Psoas muscle (tissue), 8 donors: ENCODE data around the gene EREG. TPM values are rescaled to one million over a fixed set of nuclear protein-coding genes. Genes with fewer than 3 reads are reported as not detected.
"Not testable (repeated sequence)": the region's sequence is repeated elsewhere in the genome, so short reads cannot be mapped to it uniquely, and the experiment has no call there.

ENCODE experiments used
- ATAC-seq, 4 donors: fragments of 200-7000 bp; cut with Tn5 transposase; one replicate each; pipeline ENCODE4 v1.9.1; 2020; ENCODE audit warnings: moderate library complexity in 3 of 4, mild to moderate bottlenecking in 2 of 4
- DNase-seq, 2 donors: peaks; one replicate each; pipeline ENCODE4 v3.0.0-alpha.2; 2020
- H3K27ac ChIP-seq: fragments of 200-600 bp; one replicate; pipeline ENCODE4 v1.8.0; 2022
- H3K27me3 ChIP-seq, 3 donors: fragments of 200-600 bp in 1 of 3; one replicate each; pipeline versions ENCODE4 v1.6.1 to v1.8.0; 2013 to 2022; ENCODE audit warnings: low read length in 2 of 3, mild to moderate bottlenecking in 2 of 3, moderate library complexity in 1 of 3; ENCODE audit not compliant: insufficient read depth in 3 of 3
- H3K36me3 ChIP-seq, 2 donors: fragments of 200-600 bp in 1 of 2; one replicate each; pipeline versions ENCODE4 v1.6.1 to v1.8.0; 2013 to 2022; ENCODE audit warnings: low read depth in 1 of 2, mild to moderate bottlenecking in 1 of 2, moderate library complexity in 1 of 2; ENCODE audit not compliant: insufficient read depth in 1 of 2
- H3K4me1 ChIP-seq: fragments of 200-600 bp; one replicate; pipeline ENCODE4 v1.8.0; 2022
- H3K4me3 ChIP-seq: fragments of 200-600 bp; one replicate; pipeline ENCODE4 v1.8.0; 2022; ENCODE audit warnings: mild to moderate bottlenecking
- H3K9me3 ChIP-seq: fragments of 200-600 bp; one replicate; pipeline ENCODE4 v1.8.0; 2022
- CTCF ChIP-seq: fragments of 200-600 bp; IDR thresholded peaks from one replicate; pipeline ENCODE4 v1.8.0; 2022; ENCODE audit warnings: antibody characterized with exemption
- WGBS, 3 donors: extraction: QIAGEN DNeasy Blood & Tissue Kit; methylation state at CpG; one replicate each; pipeline versions ENCODE4 v1.1.6 to v1.1.7; 2013; 5-methylcytosine and 5-hydroxymethylcytosine counted together
- intact Hi-C, 2 donors: fragments of 100-400 bp; cut with DNase I; formaldehyde crosslinking; loops; one replicate each; pipeline versions ENCODE4 v1.11.0 to v1.14.2; 2022
- polyA plus RNA-seq, 3 donors: library from polyadenylated mRNA; stranded (reverse); fragments of 200-250 nt; gene quantifications; one replicate each; pipeline ENCODE4 v1.2.3, GENCODE V29; 2013
- total RNA-seq, 4 donors: library from RNA; stranded (reverse); fragmentation: NEBNext Ultra II Directional in 2 of 4; extraction: Animal tissue kit (Norgen Biotek cat#: 25700) in 2 of 4; gene quantifications; one replicate each; pipeline versions ENCODE4 v1.2.1 to v1.2.4, GENCODE V29; 2021 to 2023
- donor health status: healthy with polysubstance abuse.
- donor health status: DM: no; HTN: no; CAD: no; lungs with moderate emphysema.
- donor health status: Bipolar disorder and iron deficiency.
- donor health status: healthy.
- donor health status: DM: yes; HTN: yes; CAD: no.
- donor health status: DM: no; HTN: no; CAD: no.
- donor health status: DM: no; HTN: no; CAD: no.
- donor health status: DM: yes; HTN: yes; CAD: no.

EREG gene
- total and polyA plus RNA-seq, 7 donors: 0.03 to 0.20 TPM; not detected in 5

GRCh38 chr4:74397748-74398426 is 32.9 kb downstream of the EREG start:
- Histone ChIP-seq H3K27ac (no peak overlapping the region), H3K4me3 (peak overlapping the region; percentile 29)
- 65 to 80% (median 78%) methylated on average over 6 of the region's 6 CpGs for WGBS, 3 donors

GRCh38 chr4:74398894-74399589 is 34.1 kb downstream of the EREG start:
- 91 to 97% (median 91%) methylated on average over 25 to 32 of the region's 32 CpGs for WGBS, 3 donors
- DNase-seq, H3K9me3 ChIP-seq, H3K27me3 ChIP-seq, H3K4me1 ChIP-seq, H3K36me3 ChIP-seq, intact Hi-C loops, H3K4me3 ChIP-seq, H3K27ac ChIP-seq, ATAC-seq: not testable (repeated sequence)

More at GRCh38 chr4:74397748-74398426, 32.9 kb downstream of the EREG start:
- DNase-seq: no peak
- Histone ChIP-seq H3K27me3 (no peaks in the 10 kb centered on the region), H3K4me1 (no peaks in the 10 kb centered on the region), H3K36me3 (no peaks in the 10 kb centered on the region), H3K9me3 (no peaks in the 10 kb centered on the region)
- intact Hi-C loops: no loop called here
- no peak for ATAC-seq
- TF ChIP-seq CTCF: no peak

- Histone ChIP-seq H3K4me3 (no peak overlapping the region), H3K4me1 (no peaks in the 10 kb centered on the region), H3K9me3 (no peaks in the 10 kb centered on the region), H3K27me3 (no peaks in the 10 kb centered on the region), H3K27ac (no peak overlapping the region), H3K36me3 (no peaks in the 10 kb centered on the region)
- intact Hi-C loops: no loop called here
- no peak for ATAC-seq
- DNase-seq: no peak
- 61 to 68% (median 64%) methylated on average over 10 of the region's 10 CpGs for WGBS, 3 donors
- TF ChIP-seq CTCF: no peak
Measured at GRCh38 chr4:74400395-74400794, 35.5 kb downstream of the EREG start.

- Histone ChIP-seq H3K9me3 (no peaks in the 10 kb centered on the region), H3K36me3 (no peaks in the 10 kb centered on the region), H3K27me3 (no peaks in the 10 kb centered on the region), H3K4me3 (no peak overlapping the region), H3K27ac (no peak overlapping the region), H3K4me1 (no peaks in the 10 kb centered on the region)
- DNase-seq: no peak
- ATAC-seq: no peak
- 49 to 61% (median 60%) methylated on average over 5 of the region's 5 CpGs for WGBS, 3 donors
- intact Hi-C loops: no loop called here
- no peak for TF ChIP-seq CTCF
Measured at GRCh38 chr4:74402692-74403456, 37.9 kb downstream of the EREG start.

GRCh38 chr4:74407891-74408290 is 42.9 kb downstream of the EREG start:
- intact Hi-C loops: no loop called here

More at GRCh38 chr4:74407891-74408290, 42.9 kb downstream of the EREG start:
- H3K27me3 ChIP-seq: no peaks in the 10 kb centered on the region
- ATAC-seq (no peak), DNase-seq (no peak)
- H3K36me3 ChIP-seq: no peaks in the 10 kb centered on the region
- no peak overlapping the region for H3K4me3 ChIP-seq
- TF ChIP-seq CTCF: no peak
- no peaks in the 10 kb centered on the region for H3K9me3 ChIP-seq
- H3K4me1 ChIP-seq: no peaks in the 10 kb centered on the region
- H3K27ac ChIP-seq: no peak overlapping the region
